Measurements from ENCODE around the gene AGAP9. TPM values are rescaled to one million over a fixed set of nuclear protein-coding genes. Genes with fewer than 3 reads are reported as not detected.

Gene AGAP9
- total and polyA plus RNA-seq, 2 of the 13 experiments (the other 11 are each of a cell fraction or from before 2014, with no cell fraction given) = 5.1 to 12.0 TPM

DNA sequence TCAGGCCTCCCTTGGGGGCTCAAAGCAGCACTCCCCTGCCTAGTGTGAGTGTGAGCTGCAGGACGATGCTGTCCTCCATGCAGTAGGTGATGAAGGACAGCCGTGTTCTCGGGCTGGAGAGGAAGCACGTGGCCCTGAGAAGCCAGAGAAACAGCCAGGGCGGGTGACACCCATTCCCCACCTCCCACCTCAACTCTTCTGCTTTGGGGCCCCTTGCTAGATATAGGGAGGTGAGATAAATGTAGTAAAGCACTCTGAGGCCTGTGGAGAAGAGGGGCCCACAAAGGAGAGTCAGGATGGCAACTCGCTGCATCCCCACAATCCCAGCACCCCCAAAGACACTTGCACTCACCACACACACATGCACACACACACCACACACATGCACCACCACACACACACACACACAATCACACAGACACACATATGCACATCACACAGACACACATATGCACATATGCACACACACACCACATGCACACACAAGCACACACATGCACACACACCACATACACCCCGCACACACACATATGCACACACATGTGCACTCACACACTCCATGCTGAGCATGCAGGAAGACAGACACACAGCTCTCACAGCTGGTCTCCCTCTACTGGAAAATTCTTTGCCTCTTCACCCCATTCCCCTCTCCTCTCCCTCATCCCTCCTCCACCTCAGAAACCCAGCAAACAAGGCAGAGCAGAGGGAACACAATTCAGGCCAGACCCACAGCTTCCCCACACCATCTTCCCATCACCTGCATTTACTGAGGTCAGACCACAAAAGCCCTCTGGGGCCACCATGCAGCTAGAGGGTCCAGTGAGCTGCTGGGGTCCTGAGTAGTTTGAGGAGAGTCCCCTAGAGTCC lies 70.1 kb downstream of the AGAP9 start (continued):
- TF ChIP-seq, protein P1, sequence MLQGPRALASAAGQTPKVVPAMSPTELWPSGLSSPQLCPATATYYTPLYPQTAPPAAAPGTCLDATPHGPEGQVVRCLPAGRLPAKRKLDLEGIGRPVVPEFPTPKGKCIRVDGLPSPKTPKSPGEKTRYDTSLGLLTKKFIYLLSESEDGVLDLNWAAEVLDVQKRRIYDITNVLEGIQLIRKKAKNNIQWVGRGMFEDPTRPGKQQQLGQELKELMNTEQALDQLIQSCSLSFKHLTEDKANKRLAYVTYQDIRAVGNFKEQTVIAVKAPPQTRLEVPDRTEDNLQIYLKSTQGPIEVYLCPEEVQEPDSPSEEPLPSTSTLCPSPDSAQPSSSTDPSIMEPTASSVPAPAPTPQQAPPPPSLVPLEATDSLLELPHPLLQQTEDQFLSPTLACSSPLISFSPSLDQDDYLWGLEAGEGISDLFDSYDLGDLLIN (CRISPR knock-in tag; IDR thresholded peaks at IDR 0.05; ENCODE audit: borderline replicate concordance) = no peak
- TF ChIP-seq NONO (IDR thresholded peaks at IDR 0.05) (0 out of 2 replicates have a peak, but pooled peaks have one; percentile 49), NONO (CRISPR knock-in tag; conservative IDR thresholded peaks at IDR 0.05) (no peak), JUN (CRISPR knock-in tag; IDR thresholded peaks at IDR 0.05) (no peak), BHLHE40 (IDR thresholded peaks at IDR 0.05; ENCODE audit: low read length) (no peak), DNMT1 (CRISPR knock-in tag; IDR thresholded peaks at IDR 0.05) (no peak), ZNF747 (CRISPR knock-in tag; IDR thresholded peaks at IDR 0.05; ENCODE audit: borderline replicate concordance) (no peak), NR3C1 (CRISPR knock-in tag; IDR thresholded peaks at IDR 0.05) (no peak)
- TF ChIP-seq, protein P2, sequence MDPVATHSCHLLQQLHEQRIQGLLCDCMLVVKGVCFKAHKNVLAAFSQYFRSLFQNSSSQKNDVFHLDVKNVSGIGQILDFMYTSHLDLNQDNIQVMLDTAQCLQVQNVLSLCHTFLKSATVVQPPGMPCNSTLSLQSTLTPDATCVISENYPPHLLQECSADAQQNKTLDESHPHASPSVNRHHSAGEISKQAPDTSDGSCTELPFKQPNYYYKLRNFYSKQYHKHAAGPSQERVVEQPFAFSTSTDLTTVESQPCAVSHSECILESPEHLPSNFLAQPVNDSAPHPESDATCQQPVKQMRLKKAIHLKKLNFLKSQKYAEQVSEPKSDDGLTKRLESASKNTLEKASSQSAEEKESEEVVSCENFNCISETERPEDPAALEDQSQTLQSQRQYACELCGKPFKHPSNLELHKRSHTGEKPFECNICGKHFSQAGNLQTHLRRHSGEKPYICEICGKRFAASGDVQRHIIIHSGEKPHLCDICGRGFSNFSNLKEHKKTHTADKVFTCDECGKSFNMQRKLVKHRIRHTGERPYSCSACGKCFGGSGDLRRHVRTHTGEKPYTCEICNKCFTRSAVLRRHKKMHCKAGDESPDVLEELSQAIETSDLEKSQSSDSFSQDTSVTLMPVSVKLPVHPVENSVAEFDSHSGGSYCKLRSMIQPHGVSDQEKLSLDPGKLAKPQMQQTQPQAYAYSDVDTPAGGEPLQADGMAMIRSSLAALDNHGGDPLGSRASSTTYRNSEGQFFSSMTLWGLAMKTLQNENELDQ (CRISPR knock-in tag; IDR thresholded peaks at IDR 0.05; ENCODE audit: borderline replicate concordance) = no peak
- TF ChIP-seq, protein P3, sequence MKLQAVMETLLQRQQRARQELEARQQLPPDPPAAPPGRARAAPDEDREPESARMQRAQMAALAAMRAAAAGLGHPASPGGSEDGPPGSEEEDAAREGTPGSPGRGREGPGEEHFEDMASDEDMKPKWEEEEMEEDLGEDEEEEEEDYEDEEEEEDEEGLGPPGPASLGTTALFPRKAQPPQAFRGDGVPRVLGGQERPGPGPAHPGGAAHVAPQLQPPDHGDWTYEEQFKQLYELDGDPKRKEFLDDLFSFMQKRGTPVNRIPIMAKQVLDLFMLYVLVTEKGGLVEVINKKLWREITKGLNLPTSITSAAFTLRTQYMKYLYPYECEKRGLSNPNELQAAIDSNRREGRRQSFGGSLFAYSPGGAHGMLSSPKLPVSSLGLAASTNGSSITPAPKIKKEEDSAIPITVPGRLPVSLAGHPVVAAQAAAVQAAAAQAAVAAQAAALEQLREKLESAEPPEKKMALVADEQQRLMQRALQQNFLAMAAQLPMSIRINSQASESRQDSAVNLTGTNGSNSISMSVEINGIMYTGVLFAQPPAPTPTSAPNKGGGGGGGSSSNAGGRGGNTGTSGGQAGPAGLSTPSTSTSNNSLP (IDR thresholded peaks at IDR 0.05; ENCODE audit: low read depth, low read length) = no peak
- TF ChIP-seq, protein P4, sequence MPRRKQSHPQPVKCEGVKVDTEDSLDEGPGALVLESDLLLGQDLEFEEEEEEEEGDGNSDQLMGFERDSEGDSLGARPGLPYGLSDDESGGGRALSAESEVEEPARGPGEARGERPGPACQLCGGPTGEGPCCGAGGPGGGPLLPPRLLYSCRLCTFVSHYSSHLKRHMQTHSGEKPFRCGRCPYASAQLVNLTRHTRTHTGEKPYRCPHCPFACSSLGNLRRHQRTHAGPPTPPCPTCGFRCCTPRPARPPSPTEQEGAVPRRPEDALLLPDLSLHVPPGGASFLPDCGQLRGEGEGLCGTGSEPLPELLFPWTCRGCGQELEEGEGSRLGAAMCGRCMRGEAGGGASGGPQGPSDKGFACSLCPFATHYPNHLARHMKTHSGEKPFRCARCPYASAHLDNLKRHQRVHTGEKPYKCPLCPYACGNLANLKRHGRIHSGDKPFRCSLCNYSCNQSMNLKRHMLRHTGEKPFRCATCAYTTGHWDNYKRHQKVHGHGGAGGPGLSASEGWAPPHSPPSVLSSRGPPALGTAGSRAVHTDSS (CRISPR knock-in tag; conservative IDR thresholded peaks at IDR 0.05) = no peak
- TF ChIP-seq, protein P5, sequence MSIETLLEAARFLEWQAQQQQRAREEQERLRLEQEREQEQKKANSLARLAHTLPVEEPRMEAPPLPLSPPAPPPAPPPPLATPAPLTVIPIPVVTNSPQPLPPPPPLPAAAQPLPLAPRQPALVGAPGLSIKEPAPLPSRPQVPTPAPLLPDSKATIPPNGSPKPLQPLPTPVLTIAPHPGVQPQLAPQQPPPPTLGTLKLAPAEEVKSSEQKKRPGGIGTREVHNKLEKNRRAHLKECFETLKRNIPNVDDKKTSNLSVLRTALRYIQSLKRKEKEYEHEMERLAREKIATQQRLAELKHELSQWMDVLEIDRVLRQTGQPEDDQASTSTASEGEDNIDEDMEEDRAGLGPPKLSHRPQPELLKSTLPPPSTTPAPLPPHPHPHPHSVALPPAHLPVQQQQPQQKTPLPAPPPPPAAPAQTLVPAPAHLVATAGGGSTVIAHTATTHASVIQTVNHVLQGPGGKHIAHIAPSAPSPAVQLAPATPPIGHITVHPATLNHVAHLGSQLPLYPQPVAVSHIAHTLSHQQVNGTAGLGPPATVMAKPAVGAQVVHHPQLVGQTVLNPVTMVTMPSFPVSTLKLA (IDR thresholded peaks at IDR 0.05) = peak; percentile 89
- TF ChIP-seq, protein P6, sequence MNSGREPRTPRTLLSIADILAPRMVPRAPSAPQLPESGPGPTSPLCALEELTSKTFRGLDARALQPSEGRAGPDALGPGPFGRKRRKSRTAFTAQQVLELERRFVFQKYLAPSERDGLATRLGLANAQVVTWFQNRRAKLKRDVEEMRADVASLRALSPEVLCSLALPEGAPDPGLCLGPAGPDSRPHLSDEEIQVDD (CRISPR knock-in tag; IDR thresholded peaks at IDR 0.05; ENCODE audit: borderline replicate concordance) = no peak

Measured in HepG2 (cell line).